ENCODE data around the gene FNDC10.

FNDC10 gene

DNA sequence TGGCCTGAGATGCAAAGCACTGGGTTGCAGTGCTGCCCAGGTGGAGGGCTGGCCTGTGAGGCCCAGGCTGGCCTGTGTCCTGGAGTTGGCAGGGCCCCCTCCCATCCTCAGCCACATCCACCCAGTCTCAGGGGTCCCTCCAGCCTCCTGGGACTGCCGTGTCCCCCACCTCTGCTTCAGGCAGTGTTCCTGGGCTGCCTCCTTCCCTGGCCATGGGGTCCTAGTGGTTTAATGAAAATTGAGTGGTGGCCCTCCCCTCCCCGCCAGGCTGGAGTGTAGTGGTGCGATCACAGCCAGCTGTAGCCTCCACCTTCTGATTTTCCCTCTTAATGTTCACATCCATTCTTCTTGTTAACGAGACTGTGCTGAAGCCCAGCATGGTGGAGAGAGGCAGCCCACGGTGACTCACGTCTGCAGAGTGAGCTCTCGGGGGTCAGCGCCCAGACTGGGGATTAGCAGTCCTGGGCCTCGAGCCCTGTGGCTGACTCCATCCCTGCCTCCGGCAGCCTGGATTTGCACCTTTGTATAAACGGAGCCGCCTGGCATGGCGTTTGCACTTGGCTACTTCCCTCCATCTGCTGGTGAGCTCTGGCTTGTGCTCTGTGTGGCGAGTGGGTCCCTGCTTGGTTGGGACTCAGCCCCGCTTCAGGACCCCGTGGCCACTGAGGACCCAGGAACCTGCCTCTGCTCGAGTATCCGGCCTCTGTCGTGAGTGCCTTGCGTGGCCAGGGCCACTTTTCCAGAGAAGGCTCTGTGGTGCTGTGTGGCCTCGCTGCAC lies 22.3 kb upstream of the FNDC10 start:
- H3K4me1 ChIP-seq (ENCODE audit: control insufficient read depth in 1 of 2, insufficient read depth in 1 of 2, low read depth in 1 of 2, low read length in 1 of 2): peaks cover 0 to 1% of the 10 kb centered on the region in 2 experiments
- H3K4me3 ChIP-seq (ENCODE audit: low read depth in 1 of 2, low read length in 1 of 2): no peak overlapping the region
- H3K9me3 ChIP-seq: no peaks in the 10 kb centered on the region
- H3K27ac ChIP-seq: no peak overlapping the region
- H3K27me3 ChIP-seq: no peaks in the 10 kb centered on the region
- TF ChIP-seq, protein P1, sequence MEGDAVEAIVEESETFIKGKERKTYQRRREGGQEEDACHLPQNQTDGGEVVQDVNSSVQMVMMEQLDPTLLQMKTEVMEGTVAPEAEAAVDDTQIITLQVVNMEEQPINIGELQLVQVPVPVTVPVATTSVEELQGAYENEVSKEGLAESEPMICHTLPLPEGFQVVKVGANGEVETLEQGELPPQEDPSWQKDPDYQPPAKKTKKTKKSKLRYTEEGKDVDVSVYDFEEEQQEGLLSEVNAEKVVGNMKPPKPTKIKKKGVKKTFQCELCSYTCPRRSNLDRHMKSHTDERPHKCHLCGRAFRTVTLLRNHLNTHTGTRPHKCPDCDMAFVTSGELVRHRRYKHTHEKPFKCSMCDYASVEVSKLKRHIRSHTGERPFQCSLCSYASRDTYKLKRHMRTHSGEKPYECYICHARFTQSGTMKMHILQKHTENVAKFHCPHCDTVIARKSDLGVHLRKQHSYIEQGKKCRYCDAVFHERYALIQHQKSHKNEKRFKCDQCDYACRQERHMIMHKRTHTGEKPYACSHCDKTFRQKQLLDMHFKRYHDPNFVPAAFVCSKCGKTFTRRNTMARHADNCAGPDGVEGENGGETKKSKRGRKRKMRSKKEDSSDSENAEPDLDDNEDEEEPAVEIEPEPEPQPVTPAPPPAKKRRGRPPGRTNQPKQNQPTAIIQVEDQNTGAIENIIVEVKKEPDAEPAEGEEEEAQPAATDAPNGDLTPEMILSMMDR (IDR thresholded peaks at IDR 0.05): no peak
- H3K36me3 ChIP-seq: peaks cover 17% of the 10 kb centered on the region

DNA sequence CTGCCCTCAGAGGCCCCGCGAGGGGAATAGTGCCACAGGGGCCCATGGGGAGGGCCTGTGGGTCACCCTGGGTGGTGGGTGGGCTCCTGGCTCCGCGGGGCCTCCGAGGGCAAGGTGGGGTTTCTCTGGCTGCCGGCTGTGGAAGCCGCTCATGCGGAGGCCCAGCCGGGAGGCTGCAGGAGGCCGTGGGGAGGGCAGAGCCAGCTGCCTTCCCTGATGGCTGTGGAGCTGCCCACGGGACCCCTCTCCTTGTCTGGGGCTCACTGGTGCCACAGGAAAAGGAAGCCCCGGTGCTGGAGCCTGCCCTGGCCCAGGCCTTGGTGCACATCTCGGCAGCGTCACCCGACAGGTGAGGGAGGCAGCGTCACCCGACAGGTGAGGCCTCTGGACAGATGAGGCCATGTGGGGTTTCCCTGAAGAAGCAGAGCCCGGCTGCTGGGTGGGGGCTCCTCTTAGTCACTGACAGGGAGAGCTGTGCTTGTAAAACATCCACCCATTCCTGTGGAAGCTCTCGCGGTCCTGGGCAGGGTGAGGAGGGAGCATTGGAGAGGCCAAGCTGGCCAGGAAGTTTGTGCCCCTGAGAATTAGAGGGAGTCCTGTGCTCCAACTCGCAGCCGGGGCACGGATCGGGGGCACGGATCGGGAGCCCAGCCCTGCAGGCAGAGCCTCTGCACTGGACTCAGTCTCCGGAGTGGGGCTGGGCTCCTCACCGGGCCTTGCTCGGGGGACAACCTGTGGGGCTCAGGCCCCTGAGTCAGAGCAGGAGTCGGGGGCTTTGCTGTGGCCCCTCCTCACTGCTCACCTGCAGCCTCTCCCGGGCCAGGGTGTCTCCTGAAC lies 21.5 kb upstream of the FNDC10 start:
- Histone ChIP-seq H3K4me3 (ENCODE audit: low read depth in 1 of 2, low read length in 1 of 2) (no peak overlapping the region), H3K9me3 (no peaks in the 10 kb centered on the region), H3K4me1 (ENCODE audit: control insufficient read depth in 1 of 2, insufficient read depth in 1 of 2, low read depth in 1 of 2, low read length in 1 of 2) (peaks cover 7 to 9% of the 10 kb centered on the region in 2 experiments), H3K27ac (no peak overlapping the region), H3K36me3 (peaks cover 10% of the 10 kb centered on the region), H3K27me3 (no peaks in the 10 kb centered on the region)
- TF ChIP-seq, protein P1 (IDR thresholded peaks at IDR 0.05): no peak

DNA sequence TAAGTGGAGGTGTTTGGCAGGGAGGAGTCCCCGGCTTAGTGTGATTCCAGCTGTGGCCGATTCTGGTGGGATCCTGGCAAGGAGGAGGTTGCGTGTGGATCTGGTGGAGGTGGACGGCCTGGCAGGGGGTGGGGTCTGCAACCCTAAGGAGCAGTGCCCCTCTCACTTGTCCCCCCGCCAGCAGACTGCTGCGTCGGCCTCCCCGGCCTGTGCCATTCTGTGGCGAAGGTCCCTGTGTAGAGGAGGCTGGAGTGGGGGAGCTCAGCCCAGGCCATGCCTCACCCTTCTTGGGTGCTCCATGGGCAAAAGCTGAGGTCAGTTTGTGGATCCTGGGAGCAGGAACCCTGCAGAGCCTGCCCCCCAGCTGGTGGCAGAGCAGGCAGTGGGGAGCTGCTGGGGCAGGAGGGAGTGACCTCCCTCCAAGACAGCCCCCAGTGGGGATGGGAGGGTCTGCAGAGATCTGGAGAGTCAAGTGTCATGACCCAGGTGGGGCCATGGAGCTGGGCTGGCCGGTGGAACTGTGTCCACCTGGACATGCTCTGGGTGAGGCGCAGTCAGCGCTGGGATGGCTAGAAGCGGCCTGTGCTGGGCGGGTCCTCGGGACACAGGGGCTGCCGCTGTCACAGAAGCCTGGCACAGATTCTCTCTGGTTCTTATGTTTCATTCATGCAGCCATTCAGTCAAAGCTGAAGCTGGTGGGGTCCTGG lies 20.7 kb upstream of the FNDC10 start:
- H3K4me1 ChIP-seq (ENCODE audit: control insufficient read depth in 1 of 2, insufficient read depth in 1 of 2, low read depth in 1 of 2, low read length in 1 of 2): peaks cover 10 to 12% of the 10 kb centered on the region in 2 experiments
- TF ChIP-seq, protein P1 (IDR thresholded peaks at IDR 0.05): no peak
- no peak overlapping the region for H3K4me3 ChIP-seq (ENCODE audit: low read depth in 1 of 2, low read length in 1 of 2)
- no peak overlapping the region for H3K27ac ChIP-seq
- no peaks in the 10 kb centered on the region for H3K9me3 ChIP-seq
- peaks cover 8% of the 10 kb centered on the region for H3K36me3 ChIP-seq
- no peaks in the 10 kb centered on the region for H3K27me3 ChIP-seq

DNA sequence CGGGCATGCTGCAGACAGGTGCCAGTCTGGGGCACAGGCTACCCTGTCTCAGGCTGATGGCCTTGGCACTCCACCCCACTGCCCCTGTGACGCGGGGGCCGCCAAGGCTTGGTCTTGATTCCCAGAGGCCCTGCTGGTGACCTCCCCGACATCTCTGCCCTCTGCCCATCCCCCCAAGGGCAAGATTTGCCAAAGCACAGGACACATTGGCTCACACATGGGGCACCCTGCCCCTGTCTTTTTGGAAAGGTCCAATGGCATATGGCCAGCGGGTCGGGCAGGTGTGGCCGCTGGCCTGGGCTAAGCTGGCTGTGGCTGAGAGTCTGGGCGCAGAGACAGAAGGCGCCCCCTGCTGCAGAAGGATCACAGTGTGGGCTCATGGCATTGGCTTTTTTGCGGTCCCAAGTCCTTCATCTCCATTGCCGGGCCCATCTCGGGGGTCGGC lies 20.0 kb upstream of the FNDC10 start:
- H3K9me3 ChIP-seq: no peaks in the 10 kb centered on the region
- H3K36me3 ChIP-seq: peaks cover 2% of the 10 kb centered on the region
- TF ChIP-seq, protein P1 (IDR thresholded peaks at IDR 0.05): no peak

DNA sequence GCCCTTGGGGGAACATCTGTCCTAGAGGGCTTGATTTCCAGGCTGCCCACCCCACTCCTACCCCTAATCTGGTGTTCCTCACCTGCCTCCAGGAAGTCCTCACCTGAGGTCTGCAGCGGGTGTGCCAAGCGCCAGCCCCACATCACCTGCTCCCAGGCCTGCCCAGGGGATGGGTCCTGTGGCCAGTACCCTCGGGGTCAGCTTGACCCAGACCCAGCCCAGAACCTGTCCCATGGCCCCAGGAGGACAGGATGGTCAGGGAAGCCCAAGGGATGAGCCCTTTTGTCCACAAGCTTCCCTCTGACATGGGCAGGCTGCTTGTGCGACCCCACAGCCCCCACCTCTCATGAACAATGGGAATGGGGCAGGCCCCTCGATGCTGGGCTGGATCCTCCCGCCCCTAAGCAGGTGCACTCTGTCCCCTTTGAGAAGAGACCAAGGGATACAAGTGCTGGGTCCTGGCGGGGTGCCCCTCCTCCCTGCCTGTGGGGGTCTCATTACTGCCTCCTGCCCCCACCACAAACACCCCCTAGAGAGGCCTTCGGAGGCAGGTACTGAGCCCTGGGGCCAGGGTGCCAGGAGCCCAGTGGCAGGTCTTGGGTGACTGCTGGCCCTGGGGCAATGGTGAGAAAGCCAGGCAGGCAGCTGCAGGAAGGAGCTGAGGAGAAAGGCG lies 18.6 kb upstream of the FNDC10 start:
- H3K27ac ChIP-seq: no peak overlapping the region
- TF ChIP-seq, protein P1 (IDR thresholded peaks at IDR 0.05): no peak
- H3K27me3 ChIP-seq: no peaks in the 10 kb centered on the region
- peaks cover 23 to 26% of the 10 kb centered on the region in 2 experiments for H3K4me1 ChIP-seq (ENCODE audit: control insufficient read depth in 1 of 2, insufficient read depth in 1 of 2, low read depth in 1 of 2, low read length in 1 of 2)
- H3K4me3 ChIP-seq (ENCODE audit: low read depth in 1 of 2, low read length in 1 of 2): no peak overlapping the region
- no peaks in the 10 kb centered on the region for H3K9me3 ChIP-seq
- H3K36me3 ChIP-seq: no peaks in the 10 kb centered on the region

More for the DNA sequence above, 20.0 kb upstream of the FNDC10 start:
- Histone ChIP-seq H3K27ac (no peak overlapping the region), H3K4me3 (ENCODE audit: low read depth in 1 of 2, low read length in 1 of 2) (no peak overlapping the region), H3K4me1 (ENCODE audit: control insufficient read depth in 1 of 2, insufficient read depth in 1 of 2, low read depth in 1 of 2, low read length in 1 of 2) (peaks cover 10 to 12% of the 10 kb centered on the region in 2 experiments), H3K27me3 (no peaks in the 10 kb centered on the region)

All from neutrophil (primary cell).